Progenitor cell of endocrine pancreas (in vitro differentiated cells): Measurements from ENCODE around the gene RBM47. TPM values are rescaled to one million over a fixed set of nuclear protein-coding genes. Genes with fewer than 3 reads are reported as not detected.

Experiments
- DNase-seq: peaks from one replicate; pipeline ENCODE4 v3.0.0; 2021; ENCODE audit warnings: low spot score; ENCODE audit not compliant: unreplicated experiment
- H3K27ac Mint-ChIP-seq: 2 replicates; pipeline ENCODE4 v1.8.0; 2021; ENCODE audit warnings: mild to moderate bottlenecking, moderate library complexity, mixed read lengths
- H3K27me3 Mint-ChIP-seq: 2 replicates; pipeline ENCODE4 v1.8.0; 2021; ENCODE audit warnings: mixed read lengths
- H3K36me3 Mint-ChIP-seq: 2 replicates; pipeline ENCODE4 v1.8.0; 2022; ENCODE audit warnings: mixed read lengths; ENCODE audit not compliant: insufficient read depth
- H3K4me1 Mint-ChIP-seq: 2 replicates; pipeline ENCODE4 v1.8.0; 2021; ENCODE audit warnings: low read depth, mixed read lengths
- H3K4me3 Mint-ChIP-seq: 2 replicates; pipeline ENCODE4 v1.8.0; 2021; ENCODE audit warnings: low read depth, mild to moderate bottlenecking, moderate library complexity, mixed read lengths
- H3K9me3 Mint-ChIP-seq: 2 replicates; pipeline ENCODE4 v1.8.0; 2021; ENCODE audit warnings: low read depth, mixed read lengths
- CTCF ChIP-seq: fragments of 200-600 bp; sonication (generic); IDR thresholded peaks from one replicate; pipeline ENCODE4 v1.5.0; 2021; ENCODE audit warnings: antibody characterized with exemption, mild to moderate bottlenecking; ENCODE audit not compliant: unreplicated experiment
- total RNA-seq: library from RNA; stranded (reverse); gene quantifications from 2 replicates; pipeline ENCODE4 v1.2.1, GENCODE V29; 2021

RBM47 gene
- total RNA-seq, 1 donor from 2014 or later, result 64.8 TPM

DNA sequence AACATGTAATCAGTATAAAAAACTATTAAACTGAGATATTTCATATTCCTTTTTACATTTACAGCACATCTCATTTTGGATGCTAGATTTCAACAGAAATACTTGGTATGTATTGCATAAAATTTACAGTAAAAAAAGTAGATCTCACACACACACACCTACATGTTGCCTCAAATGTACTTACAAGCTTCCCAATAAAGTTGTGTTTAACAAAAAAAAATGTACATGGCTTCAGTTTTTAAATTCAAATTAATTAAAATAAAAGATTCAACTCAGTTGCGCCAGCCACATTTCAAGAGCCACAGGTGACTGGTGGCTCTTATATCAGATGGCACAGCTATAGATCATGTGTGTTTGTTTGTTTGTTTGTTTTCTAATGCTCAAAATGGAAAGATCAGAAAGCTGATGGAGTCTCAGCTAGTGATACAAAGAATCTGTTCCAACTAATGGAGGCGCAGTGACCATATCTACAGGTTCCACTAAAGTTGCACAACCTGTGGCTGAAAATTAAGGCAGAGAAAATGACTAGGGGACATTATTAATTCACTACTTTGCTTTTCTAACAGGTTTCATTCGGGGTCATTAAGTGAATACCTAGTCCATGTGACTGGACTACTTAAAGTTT is 45.0 kb downstream of the RBM47 start:
- peaks cover 39% of the 10 kb centered on the region for H3K4me1 Mint-ChIP-seq
- H3K36me3 Mint-ChIP-seq, result peaks cover 1% of the 10 kb centered on the region
- no peak for DNase-seq
- peak overlapping the region; percentile 17 for H3K27ac Mint-ChIP-seq
- no peak overlapping the region for H3K4me3 Mint-ChIP-seq
- H3K27me3 Mint-ChIP-seq, result no peaks in the 10 kb centered on the region
- H3K9me3 Mint-ChIP-seq, result peaks cover 3% of the 10 kb centered on the region
- TF ChIP-seq CTCF, result no peak

DNA sequence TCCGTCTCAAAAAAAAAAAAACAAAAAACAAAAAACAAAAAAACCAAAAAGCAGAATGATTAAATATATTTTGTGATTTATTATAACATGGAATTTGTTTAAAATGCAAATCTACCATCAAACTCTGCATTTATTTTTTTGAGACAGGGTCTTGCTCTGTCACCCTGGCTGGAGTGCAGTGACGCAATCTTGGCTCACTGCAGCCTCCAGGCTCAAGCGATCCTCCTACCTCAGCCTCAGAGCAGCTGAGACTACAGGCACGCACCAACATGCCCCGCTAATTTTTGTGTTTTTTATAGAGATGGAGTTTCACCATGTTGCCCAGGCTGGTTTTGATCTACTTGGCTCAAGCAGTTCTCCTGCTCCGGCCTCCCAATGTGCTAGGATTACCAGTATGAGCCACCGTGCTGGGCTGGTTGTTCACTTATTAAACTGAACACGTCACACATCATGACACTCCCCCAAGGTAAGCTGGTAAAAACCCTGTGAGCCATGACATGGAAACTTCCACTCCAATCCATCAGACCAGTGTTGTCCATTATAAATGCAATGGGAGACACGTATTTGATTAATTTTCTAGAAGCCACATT is 45.7 kb downstream of the RBM47 start:
- Mint-ChIP-seq H3K4me3 (no peak overlapping the region), H3K27me3 (no peaks in the 10 kb centered on the region), H3K9me3 (peaks cover 3% of the 10 kb centered on the region), H3K36me3 (peaks cover 1% of the 10 kb centered on the region), H3K27ac (no peak overlapping the region), H3K4me1 (peaks cover 39% of the 10 kb centered on the region)
- no peak for TF ChIP-seq CTCF
- no peak for DNase-seq

- H3K4me1 Mint-ChIP-seq, result peaks cover 50% of the 10 kb centered on the region
- no peaks in the 10 kb centered on the region for H3K36me3 Mint-ChIP-seq
- DNase-seq, result no peak
- peaks cover 3% of the 10 kb centered on the region for H3K9me3 Mint-ChIP-seq
- TF ChIP-seq CTCF, result no peak
- H3K27me3 Mint-ChIP-seq, result no peaks in the 10 kb centered on the region
- H3K4me3 Mint-ChIP-seq, result no peak overlapping the region
- no peak overlapping the region for H3K27ac Mint-ChIP-seq
Measured at GRCh38 chr4:40582413-40582812, 47.3 kb downstream of the RBM47 start.

DNA sequence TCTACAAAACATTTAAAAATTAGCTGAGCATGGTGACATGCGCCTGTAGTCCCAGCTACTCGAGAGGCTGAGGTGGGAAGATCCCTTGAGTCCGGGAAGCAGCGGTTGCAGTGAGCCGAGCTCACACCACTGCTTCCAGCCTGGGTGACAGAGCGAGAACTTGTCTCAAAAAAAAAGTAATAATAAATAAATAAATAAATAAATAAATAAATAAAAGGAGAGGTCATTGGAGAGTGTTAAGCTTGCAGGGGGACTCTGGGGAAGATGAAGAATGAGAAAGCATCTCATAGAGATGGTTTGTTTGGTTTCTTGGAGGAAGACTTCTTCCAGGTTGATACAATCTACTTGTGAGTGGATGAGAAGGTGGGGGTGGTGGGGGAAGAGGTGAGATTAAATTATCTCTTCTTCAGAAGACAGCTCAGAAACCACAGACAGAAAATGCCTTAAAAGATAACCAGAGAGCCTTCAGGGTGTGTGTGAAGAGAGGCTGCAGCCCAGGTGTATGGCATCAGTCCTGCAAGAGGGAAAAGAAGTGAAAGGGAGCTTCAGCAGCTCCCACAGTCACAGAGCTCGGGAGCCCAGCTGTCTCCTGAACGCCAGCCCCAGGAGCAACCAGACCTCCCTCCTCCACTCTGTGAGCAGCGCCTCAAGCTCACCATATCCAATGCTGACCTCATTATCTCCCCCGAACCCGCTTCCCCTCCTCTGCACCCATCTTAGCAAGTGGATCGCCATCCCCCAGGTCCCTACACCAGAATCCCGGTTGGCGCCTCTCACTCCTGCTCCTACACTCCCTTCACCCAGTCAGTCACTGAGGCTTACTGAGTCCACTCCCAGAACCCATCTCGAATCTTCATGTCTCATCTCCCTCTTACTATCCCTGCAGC is 48.2 kb downstream of the RBM47 start:
- peak overlapping the region; percentile 77 for H3K27ac Mint-ChIP-seq
- no peak for TF ChIP-seq CTCF

DNA sequence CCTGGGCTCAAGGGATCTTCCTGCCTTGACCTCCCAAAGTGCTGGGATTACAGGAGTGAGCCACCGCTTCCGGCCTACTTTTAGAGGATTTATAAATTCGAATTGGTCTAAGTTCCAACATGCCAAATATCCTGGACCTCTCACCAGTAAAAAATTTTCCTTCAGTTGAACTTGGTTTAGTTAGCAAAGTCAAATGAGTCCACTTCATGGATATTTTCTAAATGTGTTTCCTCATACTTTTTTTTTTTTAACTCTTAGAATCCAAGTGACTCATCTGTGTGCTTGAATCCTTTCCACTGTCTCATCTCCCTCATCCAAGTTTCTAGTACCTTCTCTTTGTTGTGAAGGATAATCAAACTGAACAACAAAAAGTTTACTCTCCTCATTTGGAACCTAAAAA is 49.7 kb downstream of the RBM47 start:
- no peak for TF ChIP-seq CTCF
- Mint-ChIP-seq H3K4me1 (peaks cover 51% of the 10 kb centered on the region), H3K27me3 (no peaks in the 10 kb centered on the region), H3K9me3 (peaks cover 6% of the 10 kb centered on the region), H3K4me3 (no peak overlapping the region), H3K27ac (peak overlapping the region; percentile 89), H3K36me3 (no peaks in the 10 kb centered on the region)
- no peak for DNase-seq

More for the DNA sequence above, 48.2 kb downstream of the RBM47 start:
- H3K27me3 Mint-ChIP-seq, result no peaks in the 10 kb centered on the region
- H3K9me3 Mint-ChIP-seq, result peaks cover 6% of the 10 kb centered on the region
- no peaks in the 10 kb centered on the region for H3K36me3 Mint-ChIP-seq
- DNase-seq, result no peak
- no peak overlapping the region for H3K4me3 Mint-ChIP-seq
- H3K4me1 Mint-ChIP-seq, result peaks cover 54% of the 10 kb centered on the region
